Tibial nerve (tissue), 4 donors: ENCODE measurements around the gene RNF2. TPM values are rescaled to one million over a fixed set of nuclear protein-coding genes. Genes with fewer than 3 reads are reported as not detected.

Experiments
- DNase-seq, 2 donors: peaks; one replicate each; pipeline ENCODE4 v3.0.0-alpha.2; 2019; ENCODE audit warnings: low spot score in 2 of 2
- H3K27ac ChIP-seq, 4 donors: fragments of 200-600 bp; sonication (generic) in 3 of 4; one replicate each; pipeline ENCODE4 v1.5.1; 2017 to 2019; ENCODE audit warnings: mild to moderate bottlenecking in 1 of 4
- H3K27me3 ChIP-seq, 2 donors: fragments of 200-600 bp; sonication (generic) in 1 of 2; one replicate each; pipeline versions ENCODE4 v1.5.1 to v1.6.0; 2017 to 2019
- H3K36me3 ChIP-seq, 3 donors: fragments of 200-600 bp; sonication (generic); one replicate each; pipeline ENCODE4 v1.5.1; 2018 to 2019
- H3K4me1 ChIP-seq, 4 donors: fragments of 200-600 bp; sonication (generic) in 3 of 4; one replicate each; pipeline ENCODE4 v1.5.1; 2017 to 2019
- H3K4me3 ChIP-seq, 4 donors: fragments of 200-600 bp; sonication (generic) in 3 of 4; one replicate each; pipeline ENCODE4 v1.5.1; 2017 to 2019; ENCODE audit warnings: mild to moderate bottlenecking in 1 of 4, moderate library complexity in 1 of 4
- H3K9me3 ChIP-seq, 4 donors: fragments of 200-600 bp; sonication (generic) in 3 of 4; one replicate each; pipeline ENCODE4 v1.5.1; 2017 to 2019
- CTCF ChIP-seq, 5 experiments: fragments of 200-600 bp in 3 of 5; fragments of 450-650 bp in 2 of 5; sonication (generic) in 3 of 5; IDR thresholded peaks; one replicate each; pipeline ENCODE4 v1.5.1; 2016 to 2019; ENCODE audit warnings: antibody characterized with exemption in 5 of 5, mild to moderate bottlenecking in 3 of 5, moderate library complexity in 2 of 5
- EP300 ChIP-seq, 2 donors: sonication (generic); formaldehyde crosslinking; IDR thresholded peaks; one replicate each; pipeline ENCODE4 v1.6.1; 2017; ENCODE audit warnings: antibody characterized with exemption in 2 of 2, mild to moderate bottlenecking in 1 of 2
- POLR2A ChIP-seq, 2 donors: fragments of 450-650 bp; IDR thresholded peaks; one replicate each; pipeline ENCODE4 v1.6.1; 2017; ENCODE audit warnings: antibody characterized with exemption in 2 of 2, mild to moderate bottlenecking in 2 of 2, moderate library complexity in 2 of 2
- WGBS, 2 donors: methylation state at CpG; one replicate each; pipeline ENCODE4 v1.1.5; 2018; 5-methylcytosine and 5-hydroxymethylcytosine counted together
- total RNA-seq, 4 donors: library from RNA; depleted of rRNA; stranded (reverse); fragments of >200 nt; gene quantifications; one replicate each; pipeline ENCODE4 v1.1.0, GENCODE V29; 2016

Gene RNF2
- total RNA-seq, 4 donors from 2014 or later: 11.1 to 18.9 (median 15.3) TPM

GRCh38 chr1:185049670-185050069, 4.3 kb downstream of the RNF2 start:
- no peaks in the 10 kb centered on the region for H3K9me3 ChIP-seq
- 63 to 66% methylated on average over 3 of the region's 3 CpGs for WGBS, 2 donors
- no peak overlapping the region for H3K27ac ChIP-seq

GRCh38 chr1:185050823-185051451, 5.6 kb downstream of the RNF2 start:
- no peak for TF ChIP-seq POLR2A (IDR thresholded peaks at IDR 0.05)
- no peak for TF ChIP-seq EP300 (IDR thresholded peaks at IDR 0.05)
- Histone ChIP-seq H3K4me1 (peaks cover 0 to 36% (median 11%) of the 10 kb centered on the region in 4 donors), H3K9me3 (no peaks in the 10 kb centered on the region), H3K36me3 (peaks cover 0 to 6% (median 0%) of the 10 kb centered on the region in 3 donors), H3K4me3 (no peak overlapping the region), H3K27me3 (no peaks in the 10 kb centered on the region), H3K27ac (no peak overlapping the region)
- no peak for DNase-seq
- WGBS, 2 donors: 37 to 44% methylated on average over 5 of the region's 5 CpGs

More at GRCh38 chr1:185049670-185050069, 4.3 kb downstream of the RNF2 start:
- no peak for DNase-seq
- no peak overlapping the region for H3K4me3 ChIP-seq
- H3K4me1 ChIP-seq: peaks cover 0 to 37% (median 11%) of the 10 kb centered on the region in 4 donors
- H3K27me3 ChIP-seq: no peaks in the 10 kb centered on the region
- H3K36me3 ChIP-seq: peaks cover 0 to 5% (median 0%) of the 10 kb centered on the region in 3 donors
- no peak for TF ChIP-seq POLR2A (IDR thresholded peaks at IDR 0.05)
- no peak for TF ChIP-seq EP300 (IDR thresholded peaks at IDR 0.05)
- TF ChIP-seq CTCF (IDR thresholded peaks at IDR 0.05): no peak

GRCh38 chr1:185053204-185053603, 7.8 kb downstream of the RNF2 start:
- Histone ChIP-seq H3K36me3 (peaks cover 0 to 6% (median 0%) of the 10 kb centered on the region in 3 donors), H3K27me3 (no peaks in the 10 kb centered on the region), H3K27ac (no peak overlapping the region), H3K9me3 (no peaks in the 10 kb centered on the region), H3K4me3 (no peak overlapping the region), H3K4me1 (peaks cover 0 to 17% (median 2%) of the 10 kb centered on the region in 4 donors)
- WGBS, 2 donors: 97 to 100% methylated on average over 3 of the region's 3 CpGs
- no peak for DNase-seq
- TF ChIP-seq POLR2A (IDR thresholded peaks at IDR 0.05): no peak
- no peak for TF ChIP-seq CTCF (IDR thresholded peaks at IDR 0.05)
- TF ChIP-seq EP300 (IDR thresholded peaks at IDR 0.05): no peak

GRCh38 chr1:185054365-185055060, 9.2 kb downstream of the RNF2 start:
- no peak for DNase-seq
- H3K4me3 ChIP-seq: no peak overlapping the region
- H3K36me3 ChIP-seq: peaks cover 0 to 6% (median 0%) of the 10 kb centered on the region in 3 donors
- H3K9me3 ChIP-seq: no peaks in the 10 kb centered on the region
- peaks cover 0 to 27% (median 4%) of the 10 kb centered on the region in 4 donors for H3K4me1 ChIP-seq
- 96 to 99% methylated on average over 31 of the region's 31 CpGs for WGBS, 2 donors
- TF ChIP-seq POLR2A (IDR thresholded peaks at IDR 0.05): no peak
- no peak for TF ChIP-seq EP300 (IDR thresholded peaks at IDR 0.05)
- no peak for TF ChIP-seq CTCF (IDR thresholded peaks at IDR 0.05)
- H3K27me3 ChIP-seq: no peaks in the 10 kb centered on the region
- no peak overlapping the region for H3K27ac ChIP-seq

GRCh38 chr1:185058110-185058509, 12.8 kb downstream of the RNF2 start:
- 88 to 94% methylated on average over 2 of the region's 2 CpGs for WGBS, 2 donors
- H3K9me3 ChIP-seq: no peaks in the 10 kb centered on the region
- H3K4me3 ChIP-seq: no peak overlapping the region
- peaks cover 0 to 34% (median 3%) of the 10 kb centered on the region in 4 donors for H3K4me1 ChIP-seq
- H3K36me3 ChIP-seq: peaks cover 0 to 6% (median 0%) of the 10 kb centered on the region in 3 donors
- no peak overlapping the region for H3K27ac ChIP-seq
- DNase-seq: no peak
- H3K27me3 ChIP-seq: no peaks in the 10 kb centered on the region
- no peak for TF ChIP-seq CTCF (IDR thresholded peaks at IDR 0.05)
- no peak for TF ChIP-seq POLR2A (IDR thresholded peaks at IDR 0.05)
- TF ChIP-seq EP300 (IDR thresholded peaks at IDR 0.05): no peak
